ENCODE results near the gene STAG1. TPM values are rescaled to one million over a fixed set of nuclear protein-coding genes. Genes with fewer than 3 reads are reported as not detected.
"Not testable (repeated sequence)": the region's sequence is repeated elsewhere in the genome, so short reads cannot be mapped to it uniquely, and the experiment has no call there.

STAG1 gene
- polyA plus RNA-seq, 1 of the 3 experiments (the other 2 are of a cell fraction) = 5.5 TPM

GRCh38 chr3:136725468-136725867 is 26.7 kb downstream of the STAG1 start:
- H3K79me2 ChIP-seq (ENCODE audit: insufficient read depth) = peaks cover 81% of the 10 kb centered on the region
- H3K36me3 ChIP-seq (replicated peaks in 1 of 2; ENCODE audit: control insufficient read depth in 1 of 2, insufficient read depth in 2 of 2, low read length in 1 of 2) = no peaks in the 10 kb centered on the region
- peaks cover 5% of the 10 kb centered on the region for H3F3A ChIP-seq (replicated peaks; ENCODE audit: insufficient read depth)
- WGBS (ENCODE audit: low lambda C conversion rate) = 91% methylated on average over 2 of the region's 2 CpGs
- no peak overlapping the region for H3K4me2 ChIP-seq
- H3K4me3 ChIP-seq (ENCODE audit: low read depth in 2 of 2, low read length in 1 of 2) = no peak overlapping the region
- H3K9me2 ChIP-seq = no peaks in the 10 kb centered on the region
- TF ChIP-seq REST (IDR thresholded peaks at IDR 0.05; ENCODE audit: low read depth, low read length) = no peak
- TF ChIP-seq NRF1 (IDR thresholded peaks at IDR 0.05; ENCODE audit: low read depth, low read length) = no peak
- no peak for TF ChIP-seq PBX3 (IDR thresholded peaks at IDR 0.05)
- TF ChIP-seq EP300 (IDR thresholded peaks at IDR 0.05; ENCODE audit: borderline replicate concordance in 1 of 2, low read depth in 1 of 2, low read length in 1 of 2) = no peak
- no peak for TF ChIP-seq ELF1 (IDR thresholded peaks at IDR 0.05)
- TF ChIP-seq RFX5 (IDR thresholded peaks at IDR 0.05; ENCODE audit: low read length) = no peak
- no peak for TF ChIP-seq MXI1 (IDR thresholded peaks at IDR 0.05; ENCODE audit: low read depth, low read length)
- no peak for TF ChIP-seq SIN3A (IDR thresholded peaks at IDR 0.05; ENCODE audit: borderline replicate concordance, low read depth, low read length)
- TF ChIP-seq YY1 (IDR thresholded peaks at IDR 0.05; ENCODE audit: low read depth) = no peak
- no peak for TF ChIP-seq IRF3 (IDR thresholded peaks at IDR 0.05; ENCODE audit: low read depth, low read length)
- no peak for TF ChIP-seq CHD2 (IDR thresholded peaks at IDR 0.05; ENCODE audit: low read length, partially characterized antibody)
- TF ChIP-seq RXRA (IDR thresholded peaks at IDR 0.05; ENCODE audit: borderline replicate concordance, low read depth) = no peak
- no peak for TF ChIP-seq USF1 (IDR thresholded peaks at IDR 0.05; ENCODE audit: borderline replicate concordance, low read depth)
- no peak for TF ChIP-seq RAD21 (IDR thresholded peaks at IDR 0.05; ENCODE audit: low read length)
- no peak for TF ChIP-seq FOXJ3 (CRISPR knock-in tag; IDR thresholded peaks at IDR 0.05)
- H3K4me1 ChIP-seq (ENCODE audit: control insufficient read depth in 1 of 2, insufficient read depth in 2 of 2, low read depth in 1 of 2, low read length in 1 of 2) = peaks cover 2 to 7% of the 10 kb centered on the region in 2 experiments
- ChIA-PET CTCF (interaction anchor here (2.0 kb wide), 1 partner anchor 27 kb away, joined by 5 read pairs; the partner anchor contains the start of gene STAG1), POLR2A (no interaction called here)
- H3K27me3 ChIP-seq (ENCODE audit: insufficient read depth) = no peaks in the 10 kb centered on the region
- H2AFZ ChIP-seq (ENCODE audit: low read depth) = no peak overlapping the region
- H4K20me1 ChIP-seq (ENCODE audit: insufficient read depth) = peaks cover 50% of the 10 kb centered on the region
- no peaks in the 10 kb centered on the region for H3K9me3 ChIP-seq
- no peak overlapping the region for H3K27ac ChIP-seq (ENCODE audit: low read depth in 2 of 2, low read length in 1 of 2)
- no peak overlapping the region for H3K9ac ChIP-seq
- DNase-seq = no peak

GRCh38 chr3:136722916-136723315 is 29.3 kb downstream of the STAG1 start:
- peaks cover 79% of the 10 kb centered on the region for H3K79me2 ChIP-seq (ENCODE audit: insufficient read depth)
- WGBS (ENCODE audit: low lambda C conversion rate) = 95% methylated on average over 11 of the region's 27 CpGs

GRCh38 chr3:136722399-136722798 is 29.8 kb downstream of the STAG1 start:
- H3K27ac ChIP-seq (ENCODE audit: low read depth in 2 of 2, low read length in 1 of 2); H3K4me2 ChIP-seq; CTCF ChIA-PET; H3F3A ChIP-seq (replicated peaks; ENCODE audit: insufficient read depth); H3K27me3 ChIP-seq (ENCODE audit: insufficient read depth); DNase-seq; H3K9me2 ChIP-seq; POLR2A ChIA-PET; H3K9ac ChIP-seq; H2AFZ ChIP-seq (ENCODE audit: low read depth); H3K9me3 ChIP-seq; H3K4me3 ChIP-seq (ENCODE audit: low read depth in 2 of 2, low read length in 1 of 2); H3K4me1 ChIP-seq (ENCODE audit: control insufficient read depth in 1 of 2, insufficient read depth in 2 of 2, low read depth in 1 of 2, low read length in 1 of 2): not testable (repeated sequence)
- peaks cover 30% of the 10 kb centered on the region for H4K20me1 ChIP-seq (ENCODE audit: insufficient read depth)
- H3K79me2 ChIP-seq (ENCODE audit: insufficient read depth) = peaks cover 79% of the 10 kb centered on the region
- peaks cover 0 to 17% of the 10 kb centered on the region in 2 experiments for H3K36me3 ChIP-seq (replicated peaks in 1 of 2; ENCODE audit: control insufficient read depth in 1 of 2, insufficient read depth in 2 of 2, low read length in 1 of 2)
- WGBS (ENCODE audit: low lambda C conversion rate) = 100% methylated on average over 5 of the region's 5 CpGs

More at GRCh38 chr3:136722916-136723315, 29.3 kb downstream of the STAG1 start:
- H3K4me2 ChIP-seq; H3K9me3 ChIP-seq; H3K4me1 ChIP-seq (ENCODE audit: control insufficient read depth in 1 of 2, insufficient read depth in 2 of 2, low read depth in 1 of 2, low read length in 1 of 2); CTCF ChIA-PET; POLR2A ChIA-PET; H3K4me3 ChIP-seq (ENCODE audit: low read depth in 2 of 2, low read length in 1 of 2); H3K9ac ChIP-seq; DNase-seq; H3K27ac ChIP-seq (ENCODE audit: low read depth in 2 of 2, low read length in 1 of 2); H2AFZ ChIP-seq (ENCODE audit: low read depth); H3K9me2 ChIP-seq; H3K27me3 ChIP-seq (ENCODE audit: insufficient read depth); H3F3A ChIP-seq (replicated peaks; ENCODE audit: insufficient read depth): not testable (repeated sequence)
- Histone ChIP-seq H3K36me3 (replicated peaks in 1 of 2; ENCODE audit: control insufficient read depth in 1 of 2, insufficient read depth in 2 of 2, low read length in 1 of 2) (peaks cover 0 to 12% of the 10 kb centered on the region in 2 experiments), H4K20me1 (ENCODE audit: insufficient read depth) (peaks cover 33% of the 10 kb centered on the region)
